Measurements from ENCODE around the gene KCNJ5.

Gene KCNJ5

DNA sequence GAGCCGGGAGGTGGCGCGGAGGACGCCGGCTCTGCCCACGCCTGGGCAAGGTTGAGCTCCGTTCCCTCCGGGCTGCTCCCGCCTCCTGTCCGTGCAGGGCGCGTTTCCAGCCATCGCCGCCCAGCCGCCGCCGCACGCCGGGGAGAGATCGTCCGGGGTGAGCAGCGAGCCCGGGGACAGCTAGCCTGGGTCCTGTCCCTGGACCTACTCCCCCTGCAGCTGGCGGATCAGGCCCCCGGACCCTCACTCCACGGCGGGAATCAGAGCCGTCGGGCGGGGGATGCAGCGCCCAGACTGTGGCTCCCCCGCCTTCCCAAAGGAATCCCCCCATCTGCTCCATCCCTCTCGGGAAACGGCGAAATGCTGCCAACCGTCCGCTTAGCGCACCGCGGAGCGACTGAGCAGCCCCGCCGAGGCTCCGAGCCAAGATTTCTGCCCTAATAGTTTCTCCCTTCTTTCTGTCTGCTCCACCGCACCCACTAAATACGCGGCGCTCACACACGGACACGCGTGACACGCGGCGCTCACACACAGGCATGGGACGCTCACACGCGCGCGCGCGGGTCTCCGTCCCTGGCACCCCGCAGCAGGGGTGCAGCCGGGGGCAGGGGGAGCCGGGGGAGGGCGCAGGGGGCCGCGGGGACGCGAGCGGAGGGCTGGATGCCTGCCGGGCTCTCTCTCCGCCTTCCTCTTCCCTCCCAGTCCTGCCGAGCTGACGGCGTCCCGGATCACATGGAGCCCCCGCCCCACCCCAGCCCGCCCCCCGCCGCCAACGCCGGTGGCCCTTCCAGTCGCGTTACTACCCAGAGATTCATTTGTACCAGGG is at the start of gene KCNJ5:
Gene KCNJ5 (plus strand): TSS at position 814 of the 826 bp plus-strand sequence. CDS start 19,918 bp downstream, outside the sequence.
- no peak for DNase-seq (ENCODE audit: low spot score)

DNA sequence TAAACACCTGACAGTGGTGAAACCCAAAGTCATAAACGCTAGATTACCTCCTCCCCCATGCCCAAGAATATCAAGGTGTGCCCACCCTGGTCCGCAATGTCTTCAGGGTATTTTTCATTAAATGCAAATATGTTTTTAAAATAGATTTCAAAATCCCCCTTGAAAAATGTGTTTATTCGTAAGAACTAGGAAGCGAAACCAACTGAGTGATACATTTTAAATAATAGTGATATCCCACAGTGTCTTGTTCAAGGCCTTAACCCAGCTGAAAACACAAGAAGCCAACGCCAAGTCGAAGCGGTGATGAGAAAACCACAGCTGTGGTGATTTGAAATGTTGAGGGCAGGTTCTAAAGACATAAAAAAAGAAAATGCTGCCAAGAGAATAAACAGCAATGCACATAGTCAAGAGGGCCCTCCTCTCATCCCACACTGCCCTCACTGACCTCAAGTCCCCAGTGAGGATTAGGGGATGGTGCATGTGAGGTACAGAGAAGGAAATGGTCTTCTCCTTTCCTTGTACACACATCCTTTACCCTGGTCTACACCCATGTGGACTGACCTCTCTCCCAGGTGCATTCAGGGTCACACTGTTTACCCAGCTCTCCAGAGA is 49.6 kb upstream of the KCNJ5 start:
- DNase-seq (ENCODE audit: low spot score): no peak

DNA sequence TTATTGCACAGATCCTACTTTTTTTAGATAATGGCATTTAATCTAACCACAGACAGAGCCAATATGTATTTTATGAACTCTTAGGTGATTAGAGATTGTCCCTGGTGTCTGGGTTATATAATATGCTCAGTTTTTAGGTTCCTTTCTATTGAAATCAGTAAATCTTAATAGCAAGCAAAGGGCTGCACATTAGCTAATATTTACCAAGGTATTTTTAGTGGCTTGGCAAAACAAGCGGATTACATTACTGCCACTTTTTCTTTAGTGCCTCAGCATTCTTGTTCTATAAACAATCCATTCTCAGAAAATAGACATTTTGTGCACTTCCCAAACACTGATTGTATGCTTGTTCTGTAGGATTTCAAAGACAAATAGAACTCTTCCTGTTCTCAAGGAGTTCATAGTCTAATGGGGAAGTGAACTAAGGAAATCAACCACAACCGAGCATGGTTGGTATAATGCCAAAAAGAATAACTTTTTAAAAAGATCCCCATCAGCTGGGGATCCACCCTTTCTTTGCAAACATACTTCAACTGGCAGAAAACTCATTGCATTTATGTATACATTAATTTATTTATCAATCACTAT is 47.9 kb upstream of the KCNJ5 start:
- DNase-seq (ENCODE audit: low spot score): no peak

- no peak for DNase-seq (ENCODE audit: low spot score)
Observed at GRCh38 chr11:128845334-128845780, 45.8 kb upstream of the KCNJ5 start.

- DNase-seq (ENCODE audit: low spot score): no peak
Observed at GRCh38 chr11:128846985-128847384, 44.2 kb upstream of the KCNJ5 start.

DNA sequence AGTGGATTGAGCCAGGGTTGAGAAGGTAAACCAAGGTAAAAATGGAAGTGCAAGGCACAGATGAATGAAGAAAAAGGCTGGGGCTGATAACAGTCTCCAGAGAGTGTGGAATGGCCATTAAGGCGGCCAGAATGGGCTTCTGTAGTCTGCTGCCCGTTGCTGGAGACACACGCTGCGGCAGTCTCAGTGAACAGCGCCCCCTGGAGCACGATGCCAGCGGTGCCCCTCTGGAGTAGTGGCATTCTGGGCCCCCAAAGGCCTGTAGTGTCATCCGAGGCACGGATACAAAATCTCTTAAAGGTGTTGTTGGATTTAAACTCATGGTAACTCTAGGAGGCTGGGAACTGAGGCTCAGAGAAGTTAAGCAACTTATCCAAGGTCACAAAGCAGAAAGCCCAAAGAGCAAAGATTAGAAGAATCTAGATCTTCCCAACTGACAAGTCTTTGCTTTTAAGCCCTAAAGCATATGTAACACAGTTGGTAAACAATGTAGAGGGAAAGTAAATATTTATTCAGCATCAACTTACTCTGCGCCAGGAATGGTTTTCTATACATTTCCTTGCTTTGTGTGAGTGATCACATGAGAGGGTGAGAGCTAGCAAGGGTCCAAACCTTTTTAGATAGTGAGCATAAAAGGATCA is 42.2 kb upstream of the KCNJ5 start:
- DNase-seq (ENCODE audit: low spot score): peak; percentile 20

GRCh38 chr11:128852327-128853023 is 38.7 kb upstream of the KCNJ5 start:
- DNase-seq (ENCODE audit: low spot score): peak; percentile 53

DNA sequence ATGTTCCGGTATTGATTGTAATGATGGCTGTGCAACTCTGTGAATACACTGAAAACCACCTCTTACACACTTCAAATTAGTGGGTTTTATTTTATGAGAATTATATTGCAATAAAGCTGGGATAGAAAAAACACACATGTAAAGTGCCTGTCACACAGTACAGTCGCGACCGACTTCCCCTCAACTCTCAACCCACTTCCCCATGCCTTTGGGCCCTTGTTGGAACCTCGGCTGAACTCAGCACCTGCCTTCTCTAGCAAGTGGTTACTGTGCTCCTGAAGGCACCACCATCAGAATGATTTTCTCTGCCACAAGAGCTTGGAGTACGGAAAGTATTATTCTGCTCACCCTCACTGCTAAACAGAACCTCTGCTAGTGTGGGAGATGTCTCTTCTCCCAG is 37.6 kb upstream of the KCNJ5 start:
- no peak for DNase-seq (ENCODE audit: low spot score)

DNA sequence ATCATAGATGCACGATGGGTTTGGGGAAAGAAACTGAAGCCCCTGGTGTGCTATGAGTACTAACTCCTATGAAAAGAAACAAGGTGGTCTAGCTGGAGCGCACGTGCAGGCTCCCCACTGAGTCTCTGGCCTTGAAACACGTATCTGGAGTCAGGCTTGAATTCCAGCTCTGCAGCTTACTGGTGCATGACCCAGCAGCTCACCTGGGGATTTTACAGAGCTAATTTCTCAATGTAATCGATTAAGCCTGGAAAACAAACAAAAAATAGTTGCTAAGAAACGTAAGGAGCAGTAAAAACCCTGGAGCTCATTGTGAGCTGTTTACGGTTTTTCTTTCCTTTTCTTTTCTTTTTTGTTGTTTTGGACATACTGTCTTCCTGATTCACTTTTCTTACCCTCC is 36.3 kb upstream of the KCNJ5 start:
- no peak for DNase-seq (ENCODE audit: low spot score)

GRCh38 chr11:128856241-128856640 is 34.9 kb upstream of the KCNJ5 start:
- DNase-seq (ENCODE audit: low spot score): no peak

DNA sequence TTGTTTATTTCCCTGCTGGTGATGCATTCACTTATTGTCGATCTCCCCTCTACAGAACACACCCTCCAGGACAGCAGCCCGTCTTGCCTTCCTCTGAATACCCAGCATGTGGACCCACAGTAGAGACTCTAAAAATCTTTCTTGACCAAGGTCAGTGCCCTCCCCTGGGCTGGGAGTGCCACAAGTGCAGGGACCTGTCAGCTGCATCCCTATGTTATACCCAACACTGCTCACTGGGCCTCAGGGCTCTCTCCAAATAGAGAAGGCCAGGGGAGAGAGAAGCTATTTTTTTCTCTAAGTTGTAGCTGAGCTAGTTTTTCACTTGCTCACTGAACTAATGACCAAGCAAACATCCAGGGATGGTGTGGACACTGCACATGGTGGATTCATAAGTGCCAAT is 33.8 kb upstream of the KCNJ5 start:
- DNase-seq (ENCODE audit: low spot score): no peak

GRCh38 chr11:128859563-128860441 is 31.4 kb upstream of the KCNJ5 start:
- peak; percentile 76 for DNase-seq (ENCODE audit: low spot score)

- DNase-seq (ENCODE audit: low spot score): peak; percentile 54
Observed at GRCh38 chr11:128860571-128861361, 30.4 kb upstream of the KCNJ5 start.

DNA sequence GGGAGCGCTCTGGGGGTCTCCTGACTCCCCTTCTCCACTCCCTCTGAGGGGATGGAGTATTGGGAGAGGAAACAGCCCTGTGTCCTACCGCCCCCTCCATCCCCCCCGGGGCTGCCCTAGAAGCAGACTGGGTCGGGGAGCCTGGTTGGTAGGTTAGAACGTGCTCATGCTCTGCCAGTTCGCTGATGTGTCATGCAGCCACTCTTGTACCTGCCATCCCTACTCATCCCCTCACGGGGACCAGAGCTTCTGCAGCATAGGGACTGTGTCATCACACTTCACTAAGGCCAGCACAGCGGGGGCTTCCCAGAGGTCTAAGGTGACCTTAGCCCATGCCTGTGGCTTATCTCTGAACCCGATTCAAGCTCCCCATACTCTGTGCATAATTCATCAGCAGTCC is 28.8 kb upstream of the KCNJ5 start:
- DNase-seq (ENCODE audit: low spot score): peak; percentile 58

GRCh38 chr11:128862908-128863660 is 28.1 kb upstream of the KCNJ5 start:
- peak; percentile 66 for DNase-seq (ENCODE audit: low spot score)

GRCh38 chr11:128865490-128865889 is 25.7 kb upstream of the KCNJ5 start:
- peak; percentile 85 for DNase-seq (ENCODE audit: low spot score)

DNA sequence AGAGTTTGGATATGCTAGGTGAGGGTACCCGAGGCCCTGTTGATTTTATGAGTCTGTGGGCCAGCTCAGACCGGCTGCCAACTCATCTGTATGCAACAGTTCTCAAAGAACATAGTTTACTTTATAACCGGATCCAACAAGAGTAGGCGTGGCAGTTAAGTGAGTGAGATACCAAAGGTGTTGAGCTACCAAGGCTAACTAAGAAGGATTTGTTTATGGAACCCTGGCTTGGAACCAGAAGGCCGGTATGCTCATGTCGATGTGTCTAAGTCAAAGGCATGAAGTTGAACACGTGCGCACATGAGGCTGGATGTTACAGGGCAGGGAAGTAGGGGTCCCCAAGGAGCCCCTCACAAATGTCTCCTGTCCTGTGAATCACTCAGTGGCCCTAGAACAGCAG is 23.9 kb upstream of the KCNJ5 start, which contains the start of gene KCNJ1:
Gene KCNJ1 (minus strand): TSS at position 20 of the 400 bp plus-strand sequence. CDS start 27,053 bp downstream, outside the sequence.
- no peak for DNase-seq (ENCODE audit: low spot score)

DNA sequence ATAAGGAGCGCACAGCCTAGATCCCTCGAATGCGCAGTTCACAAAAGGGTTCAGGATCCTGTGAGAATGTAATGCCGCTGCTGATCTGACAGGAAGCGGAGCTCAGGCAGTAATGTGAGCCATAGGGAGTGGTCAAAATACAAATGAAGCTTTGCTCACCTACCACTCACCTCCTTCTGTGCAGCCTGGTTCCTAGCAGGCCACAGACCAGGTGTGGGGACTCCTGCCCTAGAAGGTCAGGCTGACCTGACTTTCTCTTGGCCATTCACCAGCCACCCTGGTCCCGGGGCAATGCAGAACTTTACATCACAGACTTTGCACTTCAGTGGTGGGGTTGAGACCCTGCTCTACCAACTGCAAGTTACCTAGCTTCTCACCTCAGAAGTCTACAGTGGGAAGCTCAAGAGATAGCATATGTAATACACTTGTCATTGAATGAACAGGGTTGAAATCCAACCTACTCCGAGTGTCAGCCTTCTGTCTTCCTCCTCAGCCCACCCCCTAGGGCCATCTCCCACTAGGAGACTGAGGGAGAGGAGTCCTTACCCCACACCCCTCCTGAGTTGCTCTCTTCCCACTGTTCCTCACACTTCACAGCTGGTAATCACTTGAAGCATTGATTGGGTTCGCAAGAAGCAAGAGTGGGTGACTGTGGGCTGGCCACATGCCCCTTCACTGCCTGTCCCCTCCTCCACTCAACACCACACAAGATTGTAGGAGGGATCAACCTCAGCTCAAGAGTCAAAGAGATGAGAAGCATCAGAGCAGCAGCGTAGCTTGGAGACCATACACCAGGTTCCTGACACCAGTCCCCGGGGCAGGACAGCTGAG is 22.1 kb upstream of the KCNJ5 start:
- no peak for DNase-seq (ENCODE audit: low spot score)
